OCI-LY3 (cell line): ENCODE results near the gene GON4L.

Source experiments
- H2AFZ ChIP-seq: fragments of 200-600, 300-600 bp; shearing (Covaris generic); 2 replicates; pipeline ENCODE4 v1.6.0; 2014; ENCODE audit warnings: antibody characterized with exemption, low read depth, low read length
- H3K27ac ChIP-seq: fragments of 200-600, 300-600 bp; sonication (generic); 2 replicates; pipeline ENCODE4 v1.5.1; 2014; ENCODE audit warnings: mild to moderate bottlenecking, low read length, moderate library complexity, mixed read lengths
- H3K27me3 ChIP-seq: fragments of 200-600, 300-600 bp; sonication (generic); 2 replicates; pipeline ENCODE4 v1.6.1; 2014; ENCODE audit warnings: low read depth, low read length, mixed read lengths
- H3K36me3 ChIP-seq: fragments of 200-600, 300-600 bp; sonication (generic); replicated peaks from 2 replicates; pipeline ENCODE3; 2014; ENCODE audit warnings: low read depth, low read length, mixed read lengths
- H3K4me1 ChIP-seq: fragments of 300-600, 200-600 bp; sonication (generic); 2 replicates; pipeline ENCODE4 v1.6.1; 2014; ENCODE audit warnings: low read length, mixed read lengths
- H3K4me2 ChIP-seq: fragments of 200-600, 300-600 bp; sonication (generic); 2 replicates; pipeline ENCODE4 v1.6.1; 2014; ENCODE audit warnings: low read length, mixed read lengths
- H3K4me3 ChIP-seq: fragments of 300-600, 200-600 bp; sonication (generic); 2 replicates; pipeline ENCODE4 v1.5.1; 2014; ENCODE audit warnings: antibody characterized with exemption, mild to moderate bottlenecking, low read length, moderate library complexity
- H3K79me2 ChIP-seq: fragments of 300-600, 200-600 bp; shearing (Covaris generic); 2 replicates; pipeline ENCODE4 v1.6.1; 2014; ENCODE audit warnings: mild to moderate bottlenecking, low read length, mixed read lengths
- H3K9ac ChIP-seq: fragments of 300-600, 200-600 bp; shearing (Covaris generic); 2 replicates; pipeline ENCODE4 v1.6.0; 2014; ENCODE audit warnings: mild to moderate bottlenecking, low read length, moderate library complexity
- H3K9me3 ChIP-seq: fragments of 200-600, 300-600 bp; shearing (Covaris generic); 2 replicates; pipeline ENCODE4 v1.6.1; 2014; ENCODE audit warnings: low read length, mixed read lengths; ENCODE audit not compliant: insufficient read depth
- H4K20me1 ChIP-seq: fragments of 200-600, 300-600 bp; sonication (generic); 2 replicates; pipeline ENCODE4 v1.6.1; 2016; ENCODE audit warnings: low read length, mixed read lengths; ENCODE audit not compliant: insufficient read depth
- CTCF ChIP-seq: fragments of 200-600, 300-600 bp; sonication (generic); IDR thresholded peaks from 2 replicates; pipeline ENCODE4 v1.5.1; 2014; ENCODE audit warnings: antibody characterized with exemption, low read length, low read depth
- EZH2phosphoT487 ChIP-seq: fragments of 200-600 bp; shearing (Covaris generic); IDR thresholded peaks from 2 replicates; pipeline ENCODE4 v1.6.1; 2018; ENCODE audit warnings: antibody characterized with exemption, mixed run types, low read depth

The GON4L gene

GRCh38 chr1:155892796-155893195 is 35.8 kb upstream of the GON4L start:
- H3K4me3 ChIP-seq = no peak overlapping the region
- H3K9me3 ChIP-seq = no peaks in the 10 kb centered on the region
- H3K79me2 ChIP-seq = no peaks in the 10 kb centered on the region
- H3K27ac ChIP-seq = no peak overlapping the region
- no peak for TF ChIP-seq CTCF
- no peak for TF ChIP-seq EZH2phosphoT487
- peaks cover 12% of the 10 kb centered on the region for H3K36me3 ChIP-seq
- H3K4me2 ChIP-seq = no peak overlapping the region
- H4K20me1 ChIP-seq = peaks cover 5% of the 10 kb centered on the region; the same call in 1 of the 2 replicates
- no peak overlapping the region for H3K9ac ChIP-seq
- no peaks in the 10 kb centered on the region for H3K4me1 ChIP-seq
- H2AFZ ChIP-seq = no peak overlapping the region
- H3K27me3 ChIP-seq = no peaks in the 10 kb centered on the region

GRCh38 chr1:155890251-155890650 is 33.2 kb upstream of the GON4L start:
- TF ChIP-seq EZH2phosphoT487 (no peak), CTCF (no peak)
- peaks cover 5% of the 10 kb centered on the region; the same call in 1 of the 2 replicates for H4K20me1 ChIP-seq
- no peaks in the 10 kb centered on the region for H3K9me3 ChIP-seq
- H3K4me1 ChIP-seq = no peaks in the 10 kb centered on the region
- H3K9ac ChIP-seq = no peak overlapping the region
- H3K27me3 ChIP-seq = no peaks in the 10 kb centered on the region
- no peak overlapping the region for H2AFZ ChIP-seq
- H3K4me2 ChIP-seq = no peak overlapping the region
- H3K27ac ChIP-seq = no peak overlapping the region
- no peak overlapping the region for H3K4me3 ChIP-seq
- H3K79me2 ChIP-seq = no peaks in the 10 kb centered on the region
- H3K36me3 ChIP-seq = peaks cover under 1% of the 10 kb centered on the region

GRCh38 chr1:155889566-155889965 is 32.6 kb upstream of the GON4L start:
- Histone ChIP-seq H3K27me3 (no peaks in the 10 kb centered on the region), H2AFZ (no peak overlapping the region), H3K36me3 (no peaks in the 10 kb centered on the region), H3K9ac (no peak overlapping the region), H3K9me3 (no peaks in the 10 kb centered on the region), H3K4me2 (no peak overlapping the region), H3K79me2 (no peaks in the 10 kb centered on the region), H4K20me1 (peaks cover 5% of the 10 kb centered on the region; the same call in 1 of the 2 replicates), H3K4me1 (no peaks in the 10 kb centered on the region), H3K27ac (no peak overlapping the region), H3K4me3 (no peak overlapping the region)
- TF ChIP-seq EZH2phosphoT487 = no peak
- no peak for TF ChIP-seq CTCF

- Histone ChIP-seq H4K20me1 (peaks cover 5% of the 10 kb centered on the region; the same call in 1 of the 2 replicates), H3K9me3 (no peaks in the 10 kb centered on the region), H3K9ac (no peak overlapping the region), H2AFZ (no peak overlapping the region), H3K79me2 (no peaks in the 10 kb centered on the region), H3K27me3 (no peaks in the 10 kb centered on the region), H3K4me2 (no peak overlapping the region), H3K27ac (no peak overlapping the region), H3K4me1 (no peaks in the 10 kb centered on the region), H3K36me3 (no peaks in the 10 kb centered on the region), H3K4me3 (no peak overlapping the region)
- no peak for TF ChIP-seq EZH2phosphoT487
- TF ChIP-seq CTCF = no peak
Observed at GRCh38 chr1:155888481-155888880, 31.5 kb upstream of the GON4L start.
